HEK293 (cell line): ENCODE measurements around the gene ENHO.

Source experiments
- CTCF ChIA-PET: fragments of 350-600 bp; formaldehyde crosslinking; extraction: SDS; loops from one replicate; lab custom pipeline; 2021; ENCODE audit warnings: antibody characterized with exemption; lab: Yijun Ruan, JAX
- POLR2A ChIA-PET: fragments of 300-600 bp; formaldehyde crosslinking; extraction: SDS; loops from one replicate; lab custom pipeline; 2020; ENCODE audit warnings: antibody characterized with exemption, inconsistent platforms; lab: Yijun Ruan, JAX
- H3K27ac ChIP-seq: fragments of 200-500 bp; sonication (Bioruptor generic); 2 replicates; pipeline ENCODE4 v1.5.1; 2014; ENCODE audit warnings: low read depth, low read length, control low read depth, inconsistent platforms; ENCODE audit errors: extremely low read depth
- H3K36me3 ChIP-seq, 2 experiments: fragments of 200-500 bp in 1 of 2; sonication (Bioruptor generic) in 1 of 2; 1 replicate in 1 of 2; 2 replicates in 1 of 2; pipeline ENCODE4 v1.5.1; 2014 to 2017; ENCODE audit warnings: inconsistent platforms in 2 of 2, low read length in 2 of 2; ENCODE audit not compliant: control insufficient read depth in 2 of 2, insufficient read depth in 1 of 2
- H3K4me1 ChIP-seq: fragments of 200-500 bp; sonication (Bioruptor generic); 2 replicates; pipeline ENCODE4 v1.5.1; 2014; ENCODE audit warnings: mild to moderate bottlenecking, low read length, inconsistent platforms; ENCODE audit not compliant: control insufficient read depth, insufficient read depth
- H3K4me3 ChIP-seq: 2 replicates; pipeline ENCODE4 v1.5.1; 2011; ENCODE audit warnings: low read depth, mild to moderate bottlenecking, control low read depth, low read length, moderate library complexity
- H3K9me3 ChIP-seq: fragments of 200-500 bp; sonication (Bioruptor generic); 2 replicates; pipeline ENCODE4 v1.5.1; 2014; ENCODE audit warnings: low read depth, low read length, inconsistent platforms; ENCODE audit not compliant: control insufficient read depth, insufficient read depth
- FEZF1 ChIP-seq: fragments of 450-650 bp; formaldehyde crosslinking; IDR thresholded peaks from 2 replicates; pipeline ENCODE4 v1.5.1; 2016; ENCODE audit warnings: missing biosample characterization, missing genetic modification characterization
- GLI2 ChIP-seq: fragments of 450-650 bp; formaldehyde crosslinking; IDR thresholded peaks from 2 replicates; pipeline ENCODE4; 2017; ENCODE audit warnings: missing biosample characterization, missing genetic modification characterization, low read depth, borderline replicate concordance
- GLIS1 ChIP-seq: fragments of 450-650 bp; formaldehyde crosslinking; IDR thresholded peaks from 2 replicates; pipeline ENCODE4 v1.5.1; 2016; ENCODE audit warnings: missing biosample characterization, missing genetic modification characterization
- MZF1 ChIP-seq: fragments of 450-650 bp; formaldehyde crosslinking; IDR thresholded peaks from 2 replicates; pipeline ENCODE4 v1.5.1; 2017; ENCODE audit warnings: missing biosample characterization, missing genetic modification characterization, borderline replicate concordance
- PRDM1 ChIP-seq: fragments of 450-650 bp; formaldehyde crosslinking; IDR thresholded peaks from 2 replicates; pipeline ENCODE4; 2016; ENCODE audit warnings: missing biosample characterization, missing genetic modification characterization
- SCRT2 ChIP-seq: fragments of 450-650 bp; formaldehyde crosslinking; IDR thresholded peaks from 2 replicates; pipeline ENCODE4 v1.5.1; 2016; ENCODE audit warnings: missing biosample characterization, missing genetic modification characterization
- TCF7L2 ChIP-seq: IDR thresholded peaks from 2 replicates; pipeline ENCODE4 v1.6.1; 2011; ENCODE audit warnings: low read depth, mild to moderate bottlenecking, inconsistent platforms, low read length, moderate library complexity, borderline replicate concordance
- TRIM28 ChIP-seq: IDR thresholded peaks from 2 replicates; pipeline ENCODE4 v1.6.1; 2011; ENCODE audit warnings: low read length, control low read depth, borderline replicate concordance
- WT1 ChIP-seq: fragments of 450-650 bp; formaldehyde crosslinking; IDR thresholded peaks from 2 replicates; pipeline ENCODE4 v1.5.1; 2016; ENCODE audit warnings: missing biosample characterization, missing genetic modification characterization
- ZNF10 ChIP-seq: fragments of 450-650 bp; formaldehyde crosslinking; IDR thresholded peaks from 2 replicates; pipeline ENCODE4 v1.5.1; 2017; ENCODE audit warnings: missing biosample characterization, missing genetic modification characterization
- ZNF121 ChIP-seq: fragments of 450-650 bp; formaldehyde crosslinking; IDR thresholded peaks from 2 replicates; pipeline ENCODE4 v1.5.1; 2016; ENCODE audit warnings: missing biosample characterization, missing genetic modification characterization
- ZNF133 ChIP-seq: fragments of 450-650 bp; formaldehyde crosslinking; IDR thresholded peaks from 2 replicates; pipeline ENCODE4 v1.5.1; 2016; ENCODE audit warnings: missing biosample characterization, missing genetic modification characterization
- ZNF175 ChIP-seq: fragments of 450-650 bp; formaldehyde crosslinking; IDR thresholded peaks from 2 replicates; pipeline ENCODE4 v1.5.1; 2016; ENCODE audit warnings: missing biosample characterization, missing genetic modification characterization
- ZNF211 ChIP-seq: fragments of 450-650 bp; formaldehyde crosslinking; IDR thresholded peaks from 2 replicates; pipeline ENCODE4 v1.5.1; 2016; ENCODE audit warnings: low read depth, missing biosample characterization, missing genetic modification characterization
- ZNF280C ChIP-seq: fragments of 450-650 bp; formaldehyde crosslinking; IDR thresholded peaks from 2 replicates; pipeline ENCODE4 v1.5.1; 2016; ENCODE audit warnings: missing biosample characterization, missing genetic modification characterization
- ZNF335 ChIP-seq: fragments of 450-650 bp; formaldehyde crosslinking; conservative IDR thresholded peaks from 2 replicates; pipeline ENCODE4 v1.5.1; 2016; ENCODE audit warnings: missing biosample characterization, missing genetic modification characterization
- ZNF398 ChIP-seq: fragments of 450-650 bp; formaldehyde crosslinking; IDR thresholded peaks from 2 replicates; pipeline ENCODE4 v1.5.1; 2017; ENCODE audit warnings: missing biosample characterization, missing genetic modification characterization
- ZNF426 ChIP-seq: fragments of 450-650 bp; formaldehyde crosslinking; IDR thresholded peaks from 2 replicates; pipeline ENCODE4 v1.5.1; 2017; ENCODE audit warnings: missing biosample characterization, missing genetic modification characterization, mild to moderate bottlenecking, inconsistent platforms, moderate library complexity
- ZNF521 ChIP-seq: fragments of 450-650 bp; formaldehyde crosslinking; IDR thresholded peaks from 2 replicates; pipeline ENCODE4 v1.5.1; 2017; ENCODE audit warnings: missing biosample characterization, mild to moderate bottlenecking, missing genetic modification characterization
- ZNF548 ChIP-seq: fragments of 450-650 bp; formaldehyde crosslinking; IDR thresholded peaks from 2 replicates; pipeline ENCODE4 v1.5.1; 2016; ENCODE audit warnings: missing biosample characterization, missing genetic modification characterization
- ZNF549 ChIP-seq: fragments of 450-650 bp; IDR thresholded peaks from 2 replicates; pipeline ENCODE4 v1.5.1; 2018; ENCODE audit warnings: missing biosample characterization, missing genetic modification characterization, mild to moderate bottlenecking, inconsistent platforms, moderate library complexity
- ZNF580 ChIP-seq: fragments of 450-650 bp; formaldehyde crosslinking; IDR thresholded peaks from 2 replicates; pipeline ENCODE4 v1.5.1; 2016; ENCODE audit warnings: missing biosample characterization, missing genetic modification characterization
- ZNF610 ChIP-seq: fragments of 450-650 bp; formaldehyde crosslinking; IDR thresholded peaks from 2 replicates; pipeline ENCODE4 v1.5.1; 2016; ENCODE audit warnings: missing biosample characterization, missing genetic modification characterization, borderline replicate concordance
- ZNF621 ChIP-seq: fragments of 450-650 bp; formaldehyde crosslinking; IDR thresholded peaks from 2 replicates; pipeline ENCODE4 v1.5.1; 2017; ENCODE audit warnings: missing biosample characterization, missing genetic modification characterization
- ZNF639 ChIP-seq: fragments of 450-650 bp; formaldehyde crosslinking; IDR thresholded peaks from 2 replicates; pipeline ENCODE4 v1.5.1; 2016; ENCODE audit warnings: missing biosample characterization, missing genetic modification characterization
- ZNF76 ChIP-seq: fragments of 450-650 bp; formaldehyde crosslinking; IDR thresholded peaks from 2 replicates; pipeline ENCODE4; 2016; ENCODE audit warnings: low read depth, missing biosample characterization, missing genetic modification characterization, borderline replicate concordance
- ZNF791 ChIP-seq: fragments of 450-650 bp; formaldehyde crosslinking; IDR thresholded peaks from 2 replicates; pipeline ENCODE4 v1.5.1; 2016; ENCODE audit warnings: missing biosample characterization, missing genetic modification characterization

The ENHO gene

GRCh38 chr9:34556949-34557348 lies 34.2 kb upstream of the ENHO start:
- H3K4me1 ChIP-seq, result peaks cover 3% of the 10 kb centered on the region; the same call in 1 of the 2 replicates
- no peak overlapping the region for H3K27ac ChIP-seq
- no peak overlapping the region for H3K4me3 ChIP-seq
- ChIA-PET POLR2A (no interaction called here), CTCF (interaction anchor here (0.6 to 2.0 kb wide), 2 partner anchors 9 to 102 kb away, joined by 3 to 7 read pairs; no protein-coding TSS in a partner anchor)
- H3K9me3 ChIP-seq, result no peaks in the 10 kb centered on the region
- TF ChIP-seq ZNF335 (no peak), ZNF10 (tag by site-specific recombination) (no peak), ZNF426 (tag by site-specific recombination) (no peak), ZNF621 (no peak), TRIM28 (no peak), PRDM1 (tag by site-specific recombination) (no peak)
- no peaks in the 10 kb centered on the region for H3K36me3 ChIP-seq

- POLR2A ChIA-PET, result interaction anchor here (0.6 kb wide), 1 partner anchor 384 kb away, joined by 7 read pairs; no protein-coding TSS in a partner anchor
- no peak overlapping the region for H3K27ac ChIP-seq
- TF ChIP-seq MZF1 (tag by site-specific recombination) (no peak), ZNF549 (tag by site-specific recombination) (no peak), ZNF175 (tag by site-specific recombination) (no peak), ZNF211 (tag by site-specific recombination) (no peak), GLIS1 (no peak), SCRT2 (tag by site-specific recombination) (no peak), GLI2 (no peak), ZNF548 (no peak), ZNF521 (no peak), ZNF280C (tag by site-specific recombination) (no peak), ZNF580 (tag by site-specific recombination) (no peak), ZNF610 (no peak), ZNF133 (tag by site-specific recombination) (no peak), TCF7L2 (no peak)
- TF ChIP-seq, all 188 proteins: peak for 0
- H3K9me3 ChIP-seq, result no peaks in the 10 kb centered on the region
- no peaks in the 10 kb centered on the region for H3K36me3 ChIP-seq
- CTCF ChIA-PET, result interaction anchor here (1.3 to 2.0 kb wide), 3 partner anchors 8 to 50 kb away, joined by 4 to 9 read pairs (median 7); no protein-coding TSS in a partner anchor
- no peak overlapping the region for H3K4me3 ChIP-seq
- H3K4me1 ChIP-seq, result peaks cover 3% of the 10 kb centered on the region; the same call in 1 of the 2 replicates
Observed at GRCh38 chr9:34555936-34556525, 33.2 kb upstream of the ENHO start.

- no peaks in the 10 kb centered on the region for H3K36me3 ChIP-seq
- H3K4me3 ChIP-seq, result no peak overlapping the region
- no peaks in the 10 kb centered on the region for H3K9me3 ChIP-seq
- peaks cover 3% of the 10 kb centered on the region; the same call in 1 of the 2 replicates for H3K4me1 ChIP-seq
- ChIA-PET POLR2A (no interaction called here), CTCF (interaction anchor here (0.6 to 6.5 kb wide), 5 partner anchors 36 to 79 kb away, joined by 3 to 49 read pairs (median 4); no protein-coding TSS in a partner anchor)
- H3K27ac ChIP-seq, result no peak overlapping the region
- no peak for TF ChIP-seq WT1 (tag by site-specific recombination)
- no peak for TF ChIP-seq ZNF398 (tag by site-specific recombination)
- no peak for TF ChIP-seq ZNF121 (tag by site-specific recombination)
- TF ChIP-seq ZNF791 (tag by site-specific recombination), result no peak
- TF ChIP-seq FEZF1 (tag by site-specific recombination), result no peak
- no peak for TF ChIP-seq ZNF76
- TF ChIP-seq ZNF639 (tag by site-specific recombination), result no peak
Observed at GRCh38 chr9:34555500-34555899, 32.7 kb upstream of the ENHO start.
